Fibroblast of lung (primary cell): ENCODE results near the gene ZNRF3. TPM values are rescaled to one million over a fixed set of nuclear protein-coding genes. Genes with fewer than 3 reads are reported as not detected.

Experiments
- DNase-seq, 2 donors: peaks; one replicate each; pipeline versions ENCODE4 v3.0.0 to v3.0.0-alpha.2; 2010; ENCODE audit warnings: low read depth in 2 of 2
- H2AFZ ChIP-seq: 2 replicates; pipeline ENCODE4 v1.5.1; 2012; ENCODE audit warnings: low read length, control low read depth, inconsistent platforms
- H3K27ac ChIP-seq: 2 replicates; pipeline ENCODE4 v1.5.1; 2011; ENCODE audit warnings: low read length, control low read depth; ENCODE audit not compliant: insufficient read depth
- H3K27me3 ChIP-seq: 2 replicates; pipeline ENCODE4 v1.5.1; 2011; ENCODE audit warnings: mild to moderate bottlenecking, low read length; ENCODE audit not compliant: control insufficient read depth, insufficient read depth
- H3K36me3 ChIP-seq: 2 replicates; pipeline ENCODE4 v1.5.1; 2011; ENCODE audit warnings: low read length; ENCODE audit not compliant: control insufficient read depth, insufficient read depth
- H3K4me1 ChIP-seq: 2 replicates; pipeline ENCODE4 v1.5.1; 2011; ENCODE audit warnings: low read length; ENCODE audit not compliant: control insufficient read depth, insufficient read depth; ENCODE audit errors: extremely low read depth
- H3K4me2 ChIP-seq: 2 replicates; pipeline ENCODE4 v1.5.1; 2011; ENCODE audit warnings: low read length, control low read depth; ENCODE audit not compliant: insufficient read depth; ENCODE audit errors: extremely low read depth
- H3K4me3 ChIP-seq, 4 experiments: fragments of 200-600 bp in 1 of 4; sonication (generic) in 1 of 4; replicated peaks in 1 of 4; 2 replicates each; pipeline ENCODE4 v1.5.1; 2011 to 2016; ENCODE audit warnings: low read length in 4 of 4, low read depth in 3 of 4, mild to moderate bottlenecking in 3 of 4, control low read depth in 2 of 4, inconsistent platforms in 1 of 4, mixed read lengths in 1 of 4; ENCODE audit not compliant: insufficient read depth in 1 of 4; ENCODE audit errors: control extremely low read depth in 1 of 4
- H3K79me2 ChIP-seq: 2 replicates; pipeline ENCODE4 v1.5.1; 2012; ENCODE audit warnings: mild to moderate bottlenecking, low read length, inconsistent platforms; ENCODE audit not compliant: control insufficient read depth, insufficient read depth
- H3K9ac ChIP-seq: 2 replicates; pipeline ENCODE4 v1.5.1; 2011; ENCODE audit warnings: mild to moderate bottlenecking, low read length, control low read depth; ENCODE audit not compliant: insufficient read depth
- H3K9me3 ChIP-seq: 2 replicates; pipeline ENCODE4 v1.5.1; 2012; ENCODE audit warnings: low read depth, low read length; ENCODE audit not compliant: control insufficient read depth, insufficient read depth
- H4K20me1 ChIP-seq: 2 replicates; pipeline ENCODE4 v1.5.1; 2011; ENCODE audit warnings: low read length; ENCODE audit not compliant: control insufficient read depth, insufficient read depth; ENCODE audit errors: extremely low read depth
- EZH2 ChIP-seq: IDR thresholded peaks from 2 replicates; pipeline ENCODE4 v1.5.1; 2012; ENCODE audit warnings: low read length, control low read depth, mild to moderate bottlenecking; ENCODE audit errors: missing control alignments
- polyA plus RNA-seq, 2 donors: library from polyadenylated mRNA; depleted of rRNA in 1 of 2; stranded (reverse) in 1 of 2; unstranded in 1 of 2; fragments of >200 nt; gene quantifications; 2 replicates each; pipeline ENCODE4 v1.2.1, GENCODE V29; 2011 to 2012; ENCODE audit warnings: missing spikeins in 1 of 2
- total RNA-seq: library from RNA; depleted of rRNA; stranded (reverse); fragments of >200 nt; gene quantifications from 2 replicates; pipeline ENCODE4 v1.2.1, GENCODE V29; 2014
- TF ChIP-seq, protein P1 (sequence below), 2 donors: IDR thresholded peaks in 1 of 2; conservative IDR thresholded peaks in 1 of 2; 1 replicate in 1 of 2; 2 replicates in 1 of 2; pipeline ENCODE4 v1.5.1; 2011 to 2012; ENCODE audit warnings: low read length in 2 of 2, control low read depth in 1 of 2, inconsistent platforms in 1 of 2, low read depth in 1 of 2, mild to moderate bottlenecking in 1 of 2

The ZNRF3 gene
- total and polyA plus RNA-seq, 2 donors (not counting 1 experiment from before 2014, with no cell fraction given), result 1.1 to 2.6 TPM

DNA sequence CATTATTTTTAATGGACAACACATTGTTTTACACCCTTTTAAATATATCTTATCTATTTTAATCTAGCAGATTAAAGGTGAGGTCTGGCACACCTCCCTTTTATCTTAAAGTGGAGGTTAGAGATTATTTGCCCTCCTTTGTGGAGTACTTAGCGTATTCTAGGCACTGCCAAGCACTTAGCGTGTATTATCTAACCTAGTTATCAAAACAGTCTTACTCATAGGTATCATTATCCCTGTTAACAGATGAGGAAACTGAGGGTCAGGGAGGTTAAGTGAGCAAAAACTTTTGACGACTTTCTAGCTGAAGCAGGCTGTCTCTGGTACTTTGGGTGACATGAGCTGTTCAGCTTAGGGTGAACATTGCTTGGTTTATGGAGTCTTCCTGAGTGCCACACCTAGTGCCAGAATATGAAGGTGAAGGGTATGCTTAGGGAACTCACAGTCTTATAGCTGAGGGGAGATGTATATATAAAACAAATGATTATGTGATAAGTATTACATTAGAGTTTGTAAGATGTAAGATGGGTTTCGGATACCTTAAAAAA lies 55.0 kb downstream of the ZNRF3 start:
- Histone ChIP-seq H3K4me3 (no peak overlapping the region), H2AFZ (no peak overlapping the region), H3K4me2 (no peak overlapping the region), H3K27ac (no peak overlapping the region), H3K27me3 (no peaks in the 10 kb centered on the region), H3K4me1 (no peaks in the 10 kb centered on the region), H3K36me3 (no peaks in the 10 kb centered on the region), H3K9ac (no peak overlapping the region), H4K20me1 (no peaks in the 10 kb centered on the region), H3K9me3 (no peaks in the 10 kb centered on the region), H3K79me2 (no peaks in the 10 kb centered on the region)
- TF ChIP-seq, protein P1, sequence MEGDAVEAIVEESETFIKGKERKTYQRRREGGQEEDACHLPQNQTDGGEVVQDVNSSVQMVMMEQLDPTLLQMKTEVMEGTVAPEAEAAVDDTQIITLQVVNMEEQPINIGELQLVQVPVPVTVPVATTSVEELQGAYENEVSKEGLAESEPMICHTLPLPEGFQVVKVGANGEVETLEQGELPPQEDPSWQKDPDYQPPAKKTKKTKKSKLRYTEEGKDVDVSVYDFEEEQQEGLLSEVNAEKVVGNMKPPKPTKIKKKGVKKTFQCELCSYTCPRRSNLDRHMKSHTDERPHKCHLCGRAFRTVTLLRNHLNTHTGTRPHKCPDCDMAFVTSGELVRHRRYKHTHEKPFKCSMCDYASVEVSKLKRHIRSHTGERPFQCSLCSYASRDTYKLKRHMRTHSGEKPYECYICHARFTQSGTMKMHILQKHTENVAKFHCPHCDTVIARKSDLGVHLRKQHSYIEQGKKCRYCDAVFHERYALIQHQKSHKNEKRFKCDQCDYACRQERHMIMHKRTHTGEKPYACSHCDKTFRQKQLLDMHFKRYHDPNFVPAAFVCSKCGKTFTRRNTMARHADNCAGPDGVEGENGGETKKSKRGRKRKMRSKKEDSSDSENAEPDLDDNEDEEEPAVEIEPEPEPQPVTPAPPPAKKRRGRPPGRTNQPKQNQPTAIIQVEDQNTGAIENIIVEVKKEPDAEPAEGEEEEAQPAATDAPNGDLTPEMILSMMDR (conservative IDR thresholded peaks at IDR 0.05 in 1 of 2, IDR thresholded peaks at IDR 0.05 in 1 of 2; ENCODE audit: low read depth in 1 of 2, low read length in 2 of 2), result no peak
- TF ChIP-seq EZH2, result no peak
- DNase-seq, result no peak

DNA sequence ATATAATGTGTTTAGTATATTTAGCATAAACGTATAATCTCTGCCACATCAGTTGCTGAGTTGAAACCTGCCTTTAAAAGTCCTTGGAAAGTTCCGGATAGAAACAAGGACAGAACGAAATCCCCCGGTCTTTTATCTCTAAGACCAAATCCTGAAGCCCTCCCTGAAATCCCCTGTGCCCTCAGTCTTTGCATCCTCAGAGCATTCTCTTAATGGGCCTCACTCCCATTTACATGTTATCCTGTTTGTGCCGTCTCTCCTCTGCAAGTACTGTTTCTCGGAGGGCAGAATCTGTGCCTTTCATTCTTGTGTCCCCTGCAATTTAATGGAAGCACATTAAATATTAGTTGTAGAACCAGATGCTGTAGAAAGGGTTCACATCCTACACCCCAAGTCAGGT lies 56.0 kb downstream of the ZNRF3 start:
- H3K9me3 ChIP-seq, result no peaks in the 10 kb centered on the region
- H4K20me1 ChIP-seq, result no peaks in the 10 kb centered on the region

DNA sequence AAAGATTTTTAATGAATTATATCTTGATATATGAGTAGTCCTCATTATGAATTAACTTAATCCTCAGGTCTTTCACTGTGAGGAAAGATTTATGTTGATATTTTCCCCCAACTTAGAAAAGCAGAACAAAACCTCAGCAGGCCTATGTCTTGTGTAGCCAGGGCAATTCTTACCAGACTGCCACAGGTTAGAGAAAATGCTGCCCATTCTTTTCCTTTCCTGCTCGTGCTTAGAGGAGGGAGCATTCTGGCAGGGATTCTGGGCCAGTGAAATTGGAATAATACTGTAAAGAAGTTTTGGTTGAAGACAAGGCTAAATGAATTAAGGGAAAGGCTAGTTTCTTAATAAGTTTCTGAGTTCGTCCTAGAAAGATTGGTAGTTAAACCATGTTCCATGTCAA lies 56.6 kb downstream of the ZNRF3 start:
- no peak overlapping the region for H3K4me3 ChIP-seq
- TF ChIP-seq, protein P1 (conservative IDR thresholded peaks at IDR 0.05 in 1 of 2, IDR thresholded peaks at IDR 0.05 in 1 of 2; ENCODE audit: low read depth in 1 of 2, low read length in 2 of 2), result no peak
- TF ChIP-seq EZH2, result no peak
- DNase-seq, result no peak

More for the DNA sequence above, 56.0 kb downstream of the ZNRF3 start:
- Histone ChIP-seq H3K4me3 (no peak overlapping the region), H2AFZ (no peak overlapping the region), H3K36me3 (no peaks in the 10 kb centered on the region), H3K27ac (no peak overlapping the region), H3K4me2 (no peak overlapping the region), H3K27me3 (no peaks in the 10 kb centered on the region), H3K4me1 (no peaks in the 10 kb centered on the region), H3K79me2 (no peaks in the 10 kb centered on the region), H3K9ac (no peak overlapping the region)
- no peak for DNase-seq
- TF ChIP-seq, protein P1 (conservative IDR thresholded peaks at IDR 0.05 in 1 of 2, IDR thresholded peaks at IDR 0.05 in 1 of 2; ENCODE audit: low read depth in 1 of 2, low read length in 2 of 2), result no peak
- TF ChIP-seq EZH2, result no peak

More for the DNA sequence above, 56.6 kb downstream of the ZNRF3 start:
- Histone ChIP-seq H3K4me1 (no peaks in the 10 kb centered on the region), H2AFZ (no peak overlapping the region), H4K20me1 (no peaks in the 10 kb centered on the region), H3K27ac (no peak overlapping the region), H3K27me3 (no peaks in the 10 kb centered on the region), H3K9me3 (no peaks in the 10 kb centered on the region), H3K36me3 (no peaks in the 10 kb centered on the region), H3K4me2 (no peak overlapping the region), H3K79me2 (no peaks in the 10 kb centered on the region), H3K9ac (no peak overlapping the region)
